Measurements from ENCODE around the gene TRIP12.

Gene TRIP12

GRCh38 chr2:229858351-229858750 lies 63.5 kb downstream of the TRIP12 start:
- H3K27ac ChIP-seq (ENCODE audit: extremely low read depth, low read depth, low read length) = no peak overlapping the region

GRCh38 chr2:229857634-229858033 lies 64.2 kb downstream of the TRIP12 start:
- TF ChIP-seq ZNF555 (tag by site-specific recombination; conservative IDR thresholded peaks at IDR 0.05) (no peak), ZNF488 (tag by site-specific recombination; IDR thresholded peaks at IDR 0.05) (no peak), ZNF16 (tag by site-specific recombination; IDR thresholded peaks at IDR 0.05; ENCODE audit: low read depth) (no peak), ZNF48 (tag by site-specific recombination; IDR thresholded peaks at IDR 0.05) (no peak), ZSCAN16 (tag by site-specific recombination; IDR thresholded peaks at IDR 0.05) (no peak), BCL11B (tag by site-specific recombination; IDR thresholded peaks at IDR 0.05; ENCODE audit: low read depth) (no peak), ZBTB6 (tag by site-specific recombination; IDR thresholded peaks at IDR 0.05) (no peak), WT1 (tag by site-specific recombination; IDR thresholded peaks at IDR 0.05) (no peak), KLF16 (tag by site-specific recombination; IDR thresholded peaks at IDR 0.05) (no peak), ZNF2 (tag by site-specific recombination; IDR thresholded peaks at IDR 0.05) (no peak), ZNF155 (tag by site-specific recombination; IDR thresholded peaks at IDR 0.05) (no peak), REPIN1 (tag by site-specific recombination; IDR thresholded peaks at IDR 0.05; ENCODE audit: low read depth) (no peak), ZNF350 (tag by site-specific recombination; IDR thresholded peaks at IDR 0.05) (no peak), ZNF768 (tag by site-specific recombination; IDR thresholded peaks at IDR 0.05) (no peak), ZNF510 (tag by site-specific recombination; IDR thresholded peaks at IDR 0.05; ENCODE audit: insufficient replicate concordance) (no peak)
- POLR2A ChIA-PET = no interaction called here
- Histone ChIP-seq H3K27ac (ENCODE audit: extremely low read depth, low read depth, low read length) (no peak overlapping the region), H3K36me3 (ENCODE audit: control insufficient read depth in 2 of 2, insufficient read depth in 1 of 2, low read length in 2 of 2) (peaks cover 33 to 50% of the 10 kb centered on the region in 2 experiments), H3K4me3 (ENCODE audit: low read depth, low read length) (no peak overlapping the region), H3K9me3 (ENCODE audit: control insufficient read depth, insufficient read depth, low read depth, low read length) (no peaks in the 10 kb centered on the region), H3K4me1 (ENCODE audit: control insufficient read depth, insufficient read depth, low read length) (no peaks in the 10 kb centered on the region)
- CTCF ChIA-PET = no interaction called here

More at GRCh38 chr2:229858351-229858750, 63.5 kb downstream of the TRIP12 start:
- H3K36me3 ChIP-seq (ENCODE audit: control insufficient read depth in 2 of 2, insufficient read depth in 1 of 2, low read length in 2 of 2) = peaks cover 33 to 49% of the 10 kb centered on the region in 2 experiments
- H3K9me3 ChIP-seq (ENCODE audit: control insufficient read depth, insufficient read depth, low read depth, low read length) = no peaks in the 10 kb centered on the region
- CTCF ChIA-PET = no interaction called here
- POLR2A ChIA-PET = no interaction called here
- no peak for TF ChIP-seq ZXDB (tag by site-specific recombination; IDR thresholded peaks at IDR 0.05)
- TF ChIP-seq ZNF132 (tag by site-specific recombination; IDR thresholded peaks at IDR 0.05; ENCODE audit: borderline replicate concordance) = no peak
- TF ChIP-seq PBX3 (CRISPR knock-in tag; IDR thresholded peaks at IDR 0.05) = no peak
- TF ChIP-seq ZNF148 (tag by site-specific recombination; IDR thresholded peaks at IDR 0.05; ENCODE audit: borderline replicate concordance) = no peak
- TF ChIP-seq ZNF239 (tag by site-specific recombination; IDR thresholded peaks at IDR 0.05) = no peak
- no peak for TF ChIP-seq GFI1B (tag by site-specific recombination; IDR thresholded peaks at IDR 0.05)
- TF ChIP-seq ZNF514 (tag by site-specific recombination; IDR thresholded peaks at IDR 0.05) = no peak
- TF ChIP-seq ZBTB6 (tag by site-specific recombination; IDR thresholded peaks at IDR 0.05) = no peak
- no peak for TF ChIP-seq ZBTB1 (tag by site-specific recombination; IDR thresholded peaks at IDR 0.05)
- TF ChIP-seq HOXD13 (CRISPR knock-in tag; IDR thresholded peaks at IDR 0.05; ENCODE audit: borderline replicate concordance) = no peak
- TF ChIP-seq ZIC2 (tag by site-specific recombination; IDR thresholded peaks at IDR 0.05) = no peak
- TF ChIP-seq ZNF324 (tag by site-specific recombination; IDR thresholded peaks at IDR 0.05) = no peak
- TF ChIP-seq ZNF76 (tag by site-specific recombination; IDR thresholded peaks at IDR 0.05; ENCODE audit: borderline replicate concordance, low read depth) = no peak
- no peak for TF ChIP-seq ZNF830 (tag by site-specific recombination; IDR thresholded peaks at IDR 0.05; ENCODE audit: low read depth)
- no peak for TF ChIP-seq YY1 (tag by site-specific recombination; IDR thresholded peaks at IDR 0.05)
- TF ChIP-seq ZBTB8A (tag by site-specific recombination; IDR thresholded peaks at IDR 0.05) = no peak
- H3K4me3 ChIP-seq (ENCODE audit: low read depth, low read length) = no peak overlapping the region
- no peaks in the 10 kb centered on the region for H3K4me1 ChIP-seq (ENCODE audit: control insufficient read depth, insufficient read depth, low read length)
